ENCODE results near the gene MTMR12.
"Not testable (repeated sequence)": the region's sequence is repeated elsewhere in the genome, so short reads cannot be mapped to it uniquely, and the experiment has no call there.

The MTMR12 gene

DNA sequence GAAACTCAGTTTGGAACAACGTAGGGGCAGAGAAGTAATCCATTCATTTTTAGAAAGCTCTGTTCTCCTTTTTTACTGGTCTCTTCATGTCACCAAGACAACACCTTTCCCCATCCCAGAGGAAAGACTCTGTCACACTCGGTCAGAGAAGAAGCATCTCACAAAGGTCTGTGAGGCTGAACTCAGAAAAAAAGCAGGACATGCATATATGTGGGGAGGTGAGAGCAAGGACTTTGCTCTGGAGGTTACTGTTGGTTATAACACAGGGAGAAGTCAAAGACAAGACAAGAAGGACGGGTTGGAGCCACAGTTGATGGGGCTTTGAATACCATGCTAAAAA, 19.2 kb upstream of the MTMR12 start:
- no peak for DNase-seq (ENCODE audit: low spot score in 2 of 2)
- peaks cover 3% of the 10 kb centered on the region for H3K4me1 Mint-ChIP-seq
- no peaks in the 10 kb centered on the region for H3K36me3 Mint-ChIP-seq
- H3K9me3 Mint-ChIP-seq: no peaks in the 10 kb centered on the region
- no peak for ATAC-seq (ENCODE audit: low read depth)
- no peak overlapping the region for H3K27ac Mint-ChIP-seq
- no peaks in the 10 kb centered on the region for H3K27me3 Mint-ChIP-seq
- H3K4me3 Mint-ChIP-seq: no peak overlapping the region

DNA sequence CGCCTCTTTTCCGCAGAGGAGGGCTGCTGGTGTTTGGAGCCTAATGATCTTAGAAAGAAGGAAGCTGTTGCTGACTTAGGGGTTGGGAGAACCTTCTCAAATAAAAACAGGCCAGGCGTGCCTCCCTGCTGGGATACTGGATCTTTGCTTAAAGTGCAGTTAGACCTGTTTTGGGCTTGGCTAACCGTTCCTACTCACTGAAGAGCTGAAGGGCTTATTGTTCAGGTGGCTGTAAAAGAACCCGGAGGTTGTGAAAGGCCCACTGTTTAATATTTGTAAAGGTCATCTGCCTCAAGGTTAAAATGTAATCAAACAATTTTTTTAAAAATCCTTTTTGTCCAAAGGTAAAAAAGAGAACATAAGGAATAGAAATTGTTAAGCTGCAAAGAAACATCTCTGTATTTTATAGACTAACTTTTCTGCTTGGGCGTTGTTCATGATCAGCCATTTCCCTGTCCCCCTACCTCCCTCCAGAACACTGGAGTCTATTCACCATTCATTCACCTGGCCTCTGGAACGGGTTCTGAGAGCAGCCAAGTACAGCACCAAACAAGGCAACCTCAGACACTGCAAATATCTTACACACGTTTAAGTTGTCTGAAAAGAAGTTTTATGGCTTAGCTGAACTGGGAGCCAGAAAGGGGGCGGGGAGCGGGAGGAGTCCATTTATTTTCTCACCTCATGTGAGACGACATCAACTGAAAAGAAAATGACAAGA, 18.6 kb upstream of the MTMR12 start:
- no peak overlapping the region for H3K4me3 Mint-ChIP-seq
- no peak for DNase-seq (ENCODE audit: low spot score in 2 of 2)
- H3K27ac Mint-ChIP-seq: no peak overlapping the region
- H3K27me3 Mint-ChIP-seq: no peaks in the 10 kb centered on the region
- H3K9me3 Mint-ChIP-seq: no peaks in the 10 kb centered on the region
- H3K4me1 Mint-ChIP-seq: peaks cover 3% of the 10 kb centered on the region
- ATAC-seq (ENCODE audit: low read depth): no peak
- no peaks in the 10 kb centered on the region for H3K36me3 Mint-ChIP-seq

DNA sequence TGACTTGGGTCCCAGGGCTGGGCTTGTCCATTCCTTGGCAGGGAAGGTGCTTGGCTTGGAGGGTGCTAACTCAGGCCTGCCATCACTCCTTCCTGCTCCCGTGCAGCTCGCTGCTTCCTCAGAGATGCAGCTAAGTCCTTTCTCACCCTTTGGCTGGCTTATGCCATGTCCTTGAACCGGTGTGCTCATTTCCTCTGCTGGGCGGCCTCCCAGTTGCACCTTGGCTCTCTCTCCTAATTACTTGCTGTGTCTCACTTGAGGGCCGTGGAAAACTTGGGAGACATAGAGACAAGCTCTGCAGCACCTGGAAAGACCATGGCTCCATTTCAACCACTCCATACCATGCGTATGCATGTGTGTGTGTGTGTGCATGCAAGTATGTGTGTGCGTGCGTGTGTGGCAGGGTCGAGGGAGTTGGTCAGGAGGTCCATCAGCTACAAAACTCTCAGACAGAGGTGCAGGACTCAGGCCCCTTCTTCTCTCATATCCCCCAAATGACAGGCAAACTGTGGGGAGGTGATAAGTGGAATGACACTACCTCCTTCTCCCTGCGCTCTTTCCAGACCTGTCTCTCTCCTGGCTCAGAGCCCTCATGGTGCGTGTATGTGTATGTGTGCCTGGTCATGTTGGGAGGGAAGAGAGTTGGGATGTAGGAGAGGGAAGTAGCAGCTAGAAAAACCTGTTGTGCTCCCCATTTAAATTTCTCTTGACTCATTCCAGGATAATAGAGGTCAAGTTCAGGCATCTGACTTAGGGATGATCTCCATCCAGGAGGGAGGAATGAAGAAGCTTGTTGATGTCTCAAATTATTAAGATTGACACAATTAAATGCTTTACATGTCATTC, 17.6 kb upstream of the MTMR12 start:
- ATAC-seq (ENCODE audit: low read depth) (no peak), DNase-seq (ENCODE audit: low spot score in 2 of 2) (no peak)

DNA sequence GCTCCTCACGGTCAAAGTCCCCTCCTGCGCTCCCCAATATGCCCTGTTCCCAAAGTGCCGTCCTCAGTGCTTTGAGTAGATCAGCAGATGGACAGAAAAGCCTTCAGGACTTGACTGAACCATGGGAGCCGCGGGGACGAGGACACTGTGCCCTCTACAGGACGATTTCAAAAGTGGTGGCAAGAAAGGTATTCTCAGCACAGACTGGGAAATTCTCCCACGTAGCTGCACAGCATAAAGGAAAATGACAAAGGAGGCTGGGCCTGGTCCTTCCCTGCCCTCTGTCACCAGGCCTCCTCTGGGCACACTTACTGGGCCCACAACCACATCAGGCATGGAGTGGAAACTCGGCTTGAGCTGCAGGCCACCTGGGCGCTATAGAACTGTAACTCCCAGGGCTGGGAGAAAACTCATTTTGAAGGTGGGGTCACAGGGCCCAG, 16.7 kb upstream of the MTMR12 start:
- Mint-ChIP-seq H3K27me3 (no peaks in the 10 kb centered on the region), H3K4me3 (no peak overlapping the region), H3K9me3 (no peaks in the 10 kb centered on the region), H3K36me3 (no peaks in the 10 kb centered on the region), H3K27ac (no peak overlapping the region), H3K4me1 (peaks cover 3% of the 10 kb centered on the region)
- peak; percentile 91 for ATAC-seq (ENCODE audit: low read depth)
- peak; percentile 45 to 46 for DNase-seq (ENCODE audit: low spot score in 2 of 2)

More for the DNA sequence above, 17.6 kb upstream of the MTMR12 start:
- Mint-ChIP-seq H3K4me1 (peaks cover 3% of the 10 kb centered on the region), H3K36me3 (no peaks in the 10 kb centered on the region), H3K27ac (peak overlapping the region; percentile 37), H3K9me3 (no peaks in the 10 kb centered on the region), H3K4me3 (no peak overlapping the region), H3K27me3 (no peaks in the 10 kb centered on the region)

DNA sequence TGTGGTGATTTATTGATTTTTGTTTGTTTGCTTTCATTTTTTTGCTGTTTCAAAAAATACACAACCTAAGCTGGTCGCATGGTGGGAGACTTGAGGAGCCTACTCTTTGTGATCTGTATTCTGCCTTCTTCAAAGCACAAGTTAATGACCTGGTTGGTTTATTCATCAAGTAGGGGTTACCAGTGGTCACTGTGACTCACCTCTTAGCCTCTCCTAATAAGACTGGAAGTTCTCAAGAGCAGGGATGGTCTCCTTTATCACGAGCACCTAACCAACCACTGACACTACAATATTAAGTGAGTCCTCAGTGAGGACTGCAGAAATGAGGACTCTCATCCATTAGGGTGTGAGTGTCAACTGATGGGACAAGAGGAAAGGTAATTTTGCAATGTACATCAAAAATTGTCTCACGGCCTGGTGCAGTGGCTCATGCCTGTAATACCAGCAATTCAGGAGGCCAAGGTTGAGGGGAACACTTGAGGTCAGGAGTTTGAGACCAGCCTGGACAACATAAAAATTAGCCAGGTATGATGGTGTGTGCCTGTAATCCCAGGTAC, 13.6 kb upstream of the MTMR12 start:
- Mint-ChIP-seq H3K36me3 (peaks cover 4% of the 10 kb centered on the region), H3K4me1 (peaks cover 3% of the 10 kb centered on the region), H3K9me3 (peaks cover 5% of the 10 kb centered on the region), H3K27me3 (no peaks in the 10 kb centered on the region), H3K4me3 (no peak overlapping the region), H3K27ac (no peak overlapping the region)
- DNase-seq (ENCODE audit: low spot score in 2 of 2) (no peak), ATAC-seq (ENCODE audit: low read depth) (no peak)

DNA sequence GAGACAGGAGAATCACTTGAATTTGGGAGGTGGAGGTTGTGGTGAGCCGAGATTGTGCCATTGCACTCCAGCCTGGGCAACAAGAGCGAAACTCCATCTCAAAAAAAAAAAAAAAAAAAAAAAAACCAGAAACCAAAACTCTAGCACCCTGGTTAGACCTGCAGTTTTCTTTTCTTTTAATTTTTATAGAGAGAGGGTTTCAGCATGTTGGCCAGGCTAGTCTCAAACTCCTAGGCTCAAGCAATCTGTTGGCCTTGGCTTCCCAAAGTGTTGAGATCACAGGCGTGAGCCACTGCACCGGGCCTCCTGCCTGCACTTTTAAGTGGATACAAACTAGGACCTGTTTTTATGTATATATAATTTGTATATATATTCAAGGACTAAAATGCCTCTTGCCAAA, 12.9 kb upstream of the MTMR12 start:
- Mint-ChIP-seq H3K4me1 (peaks cover 3% of the 10 kb centered on the region), H3K27ac (no peak overlapping the region), H3K4me3 (no peak overlapping the region), H3K36me3 (peaks cover 4% of the 10 kb centered on the region), H3K27me3 (no peaks in the 10 kb centered on the region), H3K9me3 (peaks cover 5% of the 10 kb centered on the region)
- no peak for ATAC-seq (ENCODE audit: low read depth)
- DNase-seq (ENCODE audit: low spot score in 2 of 2): no peak

DNA sequence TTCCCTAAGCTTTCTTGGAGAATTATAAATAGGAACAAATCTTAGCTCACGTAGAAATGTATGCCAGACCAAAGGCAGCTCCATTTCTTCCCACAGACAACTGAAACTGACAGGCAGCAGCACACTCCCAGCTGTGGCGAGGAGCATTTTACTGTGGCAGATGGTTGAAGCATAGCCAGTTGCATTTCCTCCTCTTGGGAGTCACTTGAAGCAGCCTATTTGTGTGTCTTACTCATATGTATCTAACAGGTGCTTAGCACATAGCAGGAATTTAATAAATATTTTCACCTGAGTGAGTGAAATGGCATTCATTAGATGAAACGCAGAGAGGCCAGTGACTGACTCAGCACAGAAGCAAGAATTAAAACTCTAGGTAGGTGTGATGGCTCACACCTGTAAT, 12.3 kb upstream of the MTMR12 start:
- no peak overlapping the region for H3K27ac Mint-ChIP-seq

DNA sequence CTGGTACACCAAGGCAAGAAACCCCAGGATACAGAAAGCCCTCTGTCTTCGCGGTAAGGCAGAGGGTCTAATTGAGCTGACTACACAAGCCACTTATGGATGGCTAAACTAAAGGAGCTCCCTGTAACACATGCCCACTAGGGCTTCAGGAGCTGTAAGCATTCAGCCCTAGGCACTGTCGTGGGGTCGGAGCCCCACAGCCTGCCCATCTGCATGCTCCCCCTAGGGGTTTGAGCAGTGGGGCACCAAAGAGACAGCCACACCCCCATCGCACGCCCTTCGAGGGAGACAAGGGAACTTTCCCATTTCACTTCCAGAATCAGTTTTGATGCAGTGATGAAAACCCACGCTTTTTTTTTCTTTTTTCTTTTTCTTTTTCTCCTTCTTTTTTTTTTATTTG, 11.0 kb upstream of the MTMR12 start:
- peaks cover 5% of the 10 kb centered on the region for H3K9me3 Mint-ChIP-seq
- no peak overlapping the region for H3K4me3 Mint-ChIP-seq
- no peak for ATAC-seq (ENCODE audit: low read depth)
- H3K4me1 Mint-ChIP-seq: no peaks in the 10 kb centered on the region
- H3K27ac Mint-ChIP-seq: no peak overlapping the region
- no peak for DNase-seq (ENCODE audit: low spot score in 2 of 2)
- H3K27me3 Mint-ChIP-seq: no peaks in the 10 kb centered on the region
- peaks cover 4% of the 10 kb centered on the region for H3K36me3 Mint-ChIP-seq

More for the DNA sequence above, 12.3 kb upstream of the MTMR12 start:
- peaks cover 3% of the 10 kb centered on the region for H3K4me1 Mint-ChIP-seq
- no peak overlapping the region for H3K4me3 Mint-ChIP-seq
- H3K36me3 Mint-ChIP-seq: peaks cover 4% of the 10 kb centered on the region
- H3K9me3 Mint-ChIP-seq: peaks cover 5% of the 10 kb centered on the region
- no peak for ATAC-seq (ENCODE audit: low read depth)
- DNase-seq (ENCODE audit: low spot score in 2 of 2): no peak
- H3K27me3 Mint-ChIP-seq: no peaks in the 10 kb centered on the region

DNA sequence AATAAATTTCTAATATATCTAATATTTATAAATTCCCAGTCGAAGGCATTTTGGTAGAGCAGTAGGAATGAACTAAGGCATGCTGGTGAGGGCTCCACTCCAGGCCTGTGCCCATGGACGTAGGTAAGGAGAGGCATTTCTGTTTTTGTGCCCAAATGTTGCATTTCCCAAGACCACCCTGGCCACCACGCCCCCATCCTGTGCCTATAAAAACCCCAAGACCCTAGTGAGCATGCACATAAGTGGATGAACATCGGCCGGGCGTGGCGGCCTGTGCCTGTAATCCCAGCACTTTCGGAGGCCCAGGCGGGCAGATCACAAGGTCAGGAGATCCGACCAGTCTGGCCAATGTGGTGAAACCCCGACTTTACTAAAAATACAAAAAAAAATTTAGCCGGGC, 10.1 kb upstream of the MTMR12 start:
- peaks cover 5% of the 10 kb centered on the region for H3K9me3 Mint-ChIP-seq
- peaks cover 4% of the 10 kb centered on the region for H3K36me3 Mint-ChIP-seq
- ATAC-seq (ENCODE audit: low read depth) (no peak), DNase-seq (ENCODE audit: low spot score in 2 of 2) (no peak)
- no peak overlapping the region for H3K27ac Mint-ChIP-seq
- H3K4me3 Mint-ChIP-seq: no peak overlapping the region
- no peaks in the 10 kb centered on the region for H3K27me3 Mint-ChIP-seq
- no peaks in the 10 kb centered on the region for H3K4me1 Mint-ChIP-seq

DNA sequence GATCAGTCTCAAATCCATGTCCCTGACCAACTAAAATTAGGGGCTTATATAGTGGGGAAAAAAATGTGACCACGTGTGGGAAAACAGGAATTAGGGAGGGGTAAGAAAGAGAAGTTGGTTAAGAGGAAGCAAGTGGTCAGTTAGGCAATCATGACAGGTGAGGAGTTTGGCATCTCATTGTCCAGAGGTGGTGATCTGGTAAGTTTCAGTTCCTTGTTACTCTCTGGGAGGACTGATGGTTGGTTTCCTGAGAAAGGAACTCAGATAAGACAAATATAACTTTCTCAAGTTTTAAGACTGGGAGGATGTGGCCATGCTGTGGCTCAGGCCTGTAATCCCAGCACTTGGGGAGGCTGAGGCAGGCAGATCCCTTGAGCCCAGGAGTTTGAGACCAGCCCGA, 9.0 kb upstream of the MTMR12 start:
- not testable (repeated sequence) for H3K36me3 Mint-ChIP-seq; H3K9me3 Mint-ChIP-seq; H3K27ac Mint-ChIP-seq; H3K4me1 Mint-ChIP-seq; H3K27me3 Mint-ChIP-seq; DNase-seq (ENCODE audit: low spot score in 2 of 2); H3K4me3 Mint-ChIP-seq
- ATAC-seq (ENCODE audit: low read depth): peak; percentile 65

DNA sequence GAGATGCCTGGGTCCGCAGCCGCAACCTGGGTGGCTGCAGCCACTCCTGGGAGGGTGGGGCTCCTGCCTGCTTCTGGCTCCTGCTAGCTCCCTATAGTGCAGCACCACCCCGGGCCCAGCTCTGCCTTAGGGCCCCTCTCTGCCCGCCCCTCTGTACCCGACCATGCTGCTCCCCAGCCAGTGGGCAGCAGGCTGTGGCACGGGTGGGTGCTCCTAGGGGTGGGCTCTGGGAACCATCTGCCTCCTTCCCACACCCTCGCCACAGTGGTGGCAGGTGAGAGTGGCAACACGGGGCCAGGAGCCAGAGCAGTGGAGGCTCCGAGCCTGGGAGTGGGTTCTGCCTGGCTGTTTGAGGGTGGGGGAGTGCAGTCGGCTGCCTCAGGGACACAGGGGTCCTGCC, 7.8 kb upstream of the MTMR12 start:
- ATAC-seq (ENCODE audit: low read depth) (no peak), DNase-seq (ENCODE audit: low spot score in 2 of 2) (no peak)
- H3K4me3 Mint-ChIP-seq: no peak overlapping the region
- H3K4me1 Mint-ChIP-seq: no peaks in the 10 kb centered on the region
- peaks cover 4% of the 10 kb centered on the region for H3K36me3 Mint-ChIP-seq
- no peak overlapping the region for H3K27ac Mint-ChIP-seq
- no peaks in the 10 kb centered on the region for H3K27me3 Mint-ChIP-seq
- H3K9me3 Mint-ChIP-seq: peaks cover 5% of the 10 kb centered on the region

DNA sequence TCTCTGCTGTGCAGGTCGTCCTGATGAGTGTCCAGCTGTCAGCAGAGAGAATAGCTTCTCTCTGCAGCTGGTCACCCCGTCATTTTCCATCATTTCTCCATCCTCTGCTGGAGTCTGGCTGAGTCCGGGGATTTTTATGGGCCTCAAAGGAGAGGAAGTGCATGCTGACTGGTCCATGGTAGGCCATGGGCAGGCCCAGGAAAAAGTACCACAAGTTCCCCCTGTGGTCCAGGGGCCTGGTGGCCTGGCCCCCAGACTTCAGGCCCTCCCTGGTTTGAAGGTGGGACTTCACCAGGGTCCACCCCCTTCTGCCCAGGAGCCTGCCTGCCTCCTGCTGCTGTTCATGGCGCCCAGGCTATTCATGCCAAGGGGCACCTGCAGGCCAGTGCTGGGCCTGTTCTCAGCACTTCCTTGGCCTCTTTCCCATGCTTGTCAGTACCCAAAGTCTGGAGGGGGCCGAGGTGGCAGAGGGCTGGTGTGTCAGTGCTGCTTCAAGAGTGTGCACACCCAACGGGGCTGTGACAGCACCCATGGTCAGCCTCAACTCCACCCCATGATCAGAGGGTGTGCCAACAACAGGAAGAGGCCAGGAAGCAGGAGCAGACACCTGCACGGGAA, 7.3 kb upstream of the MTMR12 start:
- Mint-ChIP-seq H3K36me3 (peaks cover 4% of the 10 kb centered on the region), H3K27ac (no peak overlapping the region), H3K9me3 (peaks cover 5% of the 10 kb centered on the region), H3K27me3 (no peaks in the 10 kb centered on the region), H3K4me3 (no peak overlapping the region), H3K4me1 (no peaks in the 10 kb centered on the region)
- DNase-seq (ENCODE audit: low spot score in 2 of 2) (no peak), ATAC-seq (ENCODE audit: low read depth) (no peak)

DNA sequence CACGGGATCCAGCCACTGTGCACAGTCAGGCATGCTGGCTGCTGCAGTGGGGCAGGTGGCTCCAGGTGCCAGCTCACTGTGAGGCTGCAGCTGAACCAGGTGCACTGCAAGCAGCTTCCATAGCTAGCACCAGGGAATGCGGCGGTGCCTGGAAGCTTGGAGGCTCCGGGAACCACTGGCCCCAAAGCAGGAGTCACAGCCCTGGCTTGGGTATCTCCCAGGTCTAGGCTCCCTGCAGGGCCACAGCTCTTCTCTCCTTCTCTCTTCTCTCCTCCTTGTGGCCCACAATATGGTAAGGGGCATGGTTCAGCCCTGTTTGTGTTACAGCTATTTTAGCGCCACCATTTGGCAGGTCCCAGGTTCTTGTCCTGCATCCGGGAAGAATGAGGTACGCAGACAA, 6.7 kb upstream of the MTMR12 start:
- Mint-ChIP-seq H3K4me1 (no peaks in the 10 kb centered on the region), H3K36me3 (peaks cover 4% of the 10 kb centered on the region), H3K4me3 (no peak overlapping the region), H3K27ac (no peak overlapping the region), H3K27me3 (no peaks in the 10 kb centered on the region), H3K9me3 (peaks cover 5% of the 10 kb centered on the region)
- no peak for DNase-seq (ENCODE audit: low spot score in 2 of 2)
- ATAC-seq (ENCODE audit: low read depth): no peak

DNA sequence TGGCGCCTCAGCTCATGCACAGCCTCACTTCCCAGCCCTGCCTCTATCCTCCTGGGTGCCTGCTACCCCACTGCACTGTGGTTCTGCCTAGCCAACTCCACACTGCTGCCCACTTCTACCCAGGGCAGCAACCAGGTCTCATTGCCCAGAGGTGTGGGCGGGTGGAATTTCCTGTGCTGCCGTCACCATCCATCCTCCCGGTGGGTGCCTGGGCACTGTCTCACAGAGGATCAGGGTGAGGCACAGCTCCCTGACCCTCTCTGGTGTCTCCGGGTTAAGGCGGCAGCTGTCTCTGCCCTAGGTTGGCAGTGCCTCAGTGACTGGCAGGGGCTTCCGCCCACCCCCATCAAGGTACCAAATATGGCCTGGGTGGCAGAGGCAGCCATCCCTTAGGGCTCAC, 4.3 kb upstream of the MTMR12 start:
- Mint-ChIP-seq H3K27me3 (no peaks in the 10 kb centered on the region), H3K4me1 (peaks cover under 1% of the 10 kb centered on the region)
- no peak for DNase-seq (ENCODE audit: low spot score in 2 of 2)

More for the DNA sequence above, 4.3 kb upstream of the MTMR12 start:
- Mint-ChIP-seq H3K36me3 (peaks cover 4% of the 10 kb centered on the region), H3K4me3 (no peak overlapping the region), H3K27ac (no peak overlapping the region), H3K9me3 (peaks cover 5% of the 10 kb centered on the region)
- ATAC-seq (ENCODE audit: low read depth): no peak
